Activated T-cell treated with anti-CD3 and anti-CD28 coated beads, Interleukin-2, amount 50 U/mL, for 4 hours (primary cell): ENCODE results near the gene NT5C2. TPM values are rescaled to one million over a fixed set of nuclear protein-coding genes. Genes with fewer than 3 reads are reported as not detected.

Source experiments
- ATAC-seq, 2 donors: fragments of 200-7000 bp; cut with Tn5 transposase; one replicate each; pipeline ENCODE4 v1.10.0; 2021
- DNase-seq: peaks from one replicate; pipeline ENCODE4 v3.0.0-alpha.2; 2020
- H3K27me3 Mint-ChIP-seq: one replicate; pipeline ENCODE4 v1.8.0; 2021; ENCODE audit warnings: low read depth, mixed read lengths
- H3K36me3 Mint-ChIP-seq: one replicate; pipeline ENCODE4 v1.8.0; 2022; ENCODE audit warnings: mixed read lengths; ENCODE audit not compliant: insufficient read depth
- H3K4me1 Mint-ChIP-seq: one replicate; pipeline ENCODE4 v1.8.0; 2021; ENCODE audit warnings: low read depth, mixed read lengths
- H3K4me3 Mint-ChIP-seq: one replicate; pipeline ENCODE4 v1.8.0; 2021; ENCODE audit warnings: mild to moderate bottlenecking, moderate library complexity, mixed read lengths
- H3K9me3 Mint-ChIP-seq: one replicate; pipeline ENCODE4 v1.8.0; 2021; ENCODE audit warnings: mixed read lengths
- total RNA-seq, 3 donors: library from RNA; stranded (reverse); gene quantifications; one replicate each; pipeline ENCODE4 v1.2.1, GENCODE V29; 2021

Gene NT5C2
- total RNA-seq, 3 donors from 2014 or later, result 34.7 to 45.9 (median 41.3) TPM

- H3K4me3 Mint-ChIP-seq, result no peak overlapping the region
- peaks cover 14% of the 10 kb centered on the region for H3K4me1 Mint-ChIP-seq
- peak; percentile 95 to 96 for ATAC-seq
- no peaks in the 10 kb centered on the region for H3K9me3 Mint-ChIP-seq
- H3K36me3 Mint-ChIP-seq, result peaks cover 13% of the 10 kb centered on the region
- no peak for DNase-seq
- H3K27me3 Mint-ChIP-seq, result no peaks in the 10 kb centered on the region
These were observed 80.9 kb downstream of the NT5C2 start for GRCh38 chr10:103111918-103112877.

- DNase-seq (no peak), ATAC-seq (no peak)
- no peaks in the 10 kb centered on the region for H3K27me3 Mint-ChIP-seq
- no peak overlapping the region for H3K4me3 Mint-ChIP-seq
- H3K36me3 Mint-ChIP-seq, result peaks cover 13% of the 10 kb centered on the region
- H3K9me3 Mint-ChIP-seq, result no peaks in the 10 kb centered on the region
- H3K4me1 Mint-ChIP-seq, result peaks cover 14% of the 10 kb centered on the region
These were observed 81.8 kb downstream of the NT5C2 start for GRCh38 chr10:103111031-103111917.

GRCh38 chr10:103110407-103110806 is 82.7 kb downstream of the NT5C2 start:
- no peaks in the 10 kb centered on the region for H3K27me3 Mint-ChIP-seq

GRCh38 chr10:103109821-103110220 is 83.3 kb downstream of the NT5C2 start:
- Mint-ChIP-seq H3K9me3 (no peaks in the 10 kb centered on the region), H3K4me3 (no peak overlapping the region), H3K36me3 (peaks cover 17% of the 10 kb centered on the region), H3K27me3 (no peaks in the 10 kb centered on the region), H3K4me1 (peaks cover 14% of the 10 kb centered on the region)
- no peak for ATAC-seq
- DNase-seq, result no peak

More at GRCh38 chr10:103110407-103110806, 82.7 kb downstream of the NT5C2 start:
- peaks cover 16% of the 10 kb centered on the region for H3K36me3 Mint-ChIP-seq
- peaks cover 14% of the 10 kb centered on the region for H3K4me1 Mint-ChIP-seq
- H3K4me3 Mint-ChIP-seq, result no peak overlapping the region
- no peaks in the 10 kb centered on the region for H3K9me3 Mint-ChIP-seq
- DNase-seq (no peak), ATAC-seq (no peak)

GRCh38 chr10:103106539-103106938 is 86.5 kb downstream of the NT5C2 start:
- no peaks in the 10 kb centered on the region for H3K27me3 Mint-ChIP-seq
- DNase-seq, result no peak
- ATAC-seq, result no peak
- no peaks in the 10 kb centered on the region for H3K9me3 Mint-ChIP-seq
- H3K36me3 Mint-ChIP-seq, result peaks cover 30% of the 10 kb centered on the region
- H3K4me1 Mint-ChIP-seq, result peaks cover 6% of the 10 kb centered on the region
- H3K4me3 Mint-ChIP-seq, result no peak overlapping the region

- peaks cover 25% of the 10 kb centered on the region for H3K36me3 Mint-ChIP-seq
- no peaks in the 10 kb centered on the region for H3K27me3 Mint-ChIP-seq
- no peaks in the 10 kb centered on the region for H3K9me3 Mint-ChIP-seq
- no peak overlapping the region for H3K4me3 Mint-ChIP-seq
- H3K4me1 Mint-ChIP-seq, result peaks cover 3% of the 10 kb centered on the region
- no peak for DNase-seq
- ATAC-seq, result no peak
These were observed 87.6 kb downstream of the NT5C2 start for GRCh38 chr10:103105462-103105861.

- H3K4me1 Mint-ChIP-seq, result peaks cover 3% of the 10 kb centered on the region
- no peaks in the 10 kb centered on the region for H3K9me3 Mint-ChIP-seq
- ATAC-seq, result no peak
These were observed 88.4 kb downstream of the NT5C2 start for GRCh38 chr10:103104721-103105120.

GRCh38 chr10:103103989-103104388 is 89.1 kb downstream of the NT5C2 start:
- ATAC-seq (no peak), DNase-seq (no peak)
- H3K27me3 Mint-ChIP-seq, result no peaks in the 10 kb centered on the region
- H3K4me3 Mint-ChIP-seq, result no peak overlapping the region
- peaks cover 3% of the 10 kb centered on the region for H3K4me1 Mint-ChIP-seq
- H3K36me3 Mint-ChIP-seq, result peaks cover 22% of the 10 kb centered on the region
- no peaks in the 10 kb centered on the region for H3K9me3 Mint-ChIP-seq

More at GRCh38 chr10:103104721-103105120, 88.4 kb downstream of the NT5C2 start:
- Mint-ChIP-seq H3K4me3 (no peak overlapping the region), H3K27me3 (no peaks in the 10 kb centered on the region), H3K36me3 (peaks cover 24% of the 10 kb centered on the region)
- no peak for DNase-seq

GRCh38 chr10:103102195-103102594 is 90.9 kb downstream of the NT5C2 start:
- peaks cover 25% of the 10 kb centered on the region for H3K36me3 Mint-ChIP-seq
- H3K27me3 Mint-ChIP-seq, result no peaks in the 10 kb centered on the region
- H3K4me1 Mint-ChIP-seq, result peaks cover 3% of the 10 kb centered on the region
- no peak overlapping the region for H3K4me3 Mint-ChIP-seq
- DNase-seq (no peak), ATAC-seq (no peak)
- H3K9me3 Mint-ChIP-seq, result no peaks in the 10 kb centered on the region

GRCh38 chr10:103100620-103101019 is 92.5 kb downstream of the NT5C2 start:
- peaks cover 27% of the 10 kb centered on the region for H3K36me3 Mint-ChIP-seq
- ATAC-seq (no peak), DNase-seq (no peak)
- H3K9me3 Mint-ChIP-seq, result no peaks in the 10 kb centered on the region
- peaks cover 3% of the 10 kb centered on the region for H3K4me1 Mint-ChIP-seq
- no peak overlapping the region for H3K4me3 Mint-ChIP-seq
- no peaks in the 10 kb centered on the region for H3K27me3 Mint-ChIP-seq

- DNase-seq (no peak), ATAC-seq (no peak)
- H3K4me3 Mint-ChIP-seq, result no peak overlapping the region
- peaks cover 34% of the 10 kb centered on the region for H3K36me3 Mint-ChIP-seq
- no peaks in the 10 kb centered on the region for H3K9me3 Mint-ChIP-seq
- no peaks in the 10 kb centered on the region for H3K27me3 Mint-ChIP-seq
- H3K4me1 Mint-ChIP-seq, result peaks cover 3% of the 10 kb centered on the region
These were observed 94.8 kb downstream of the NT5C2 start for GRCh38 chr10:103098240-103098639.

GRCh38 chr10:103096130-103096529 is 96.9 kb downstream of the NT5C2 start:
- ATAC-seq (no peak), DNase-seq (no peak)
- Mint-ChIP-seq H3K4me1 (no peaks in the 10 kb centered on the region), H3K4me3 (no peak overlapping the region), H3K9me3 (no peaks in the 10 kb centered on the region), H3K27me3 (no peaks in the 10 kb centered on the region), H3K36me3 (peaks cover 36% of the 10 kb centered on the region)

- Mint-ChIP-seq H3K27me3 (no peaks in the 10 kb centered on the region), H3K36me3 (peaks cover 45% of the 10 kb centered on the region), H3K9me3 (no peaks in the 10 kb centered on the region), H3K4me1 (no peaks in the 10 kb centered on the region), H3K4me3 (no peak overlapping the region)
- DNase-seq (no peak), ATAC-seq (no peak)
These were observed 98.1 kb downstream of the NT5C2 start for GRCh38 chr10:103095005-103095404.

GRCh38 chr10:103090911-103091310 is 102.2 kb downstream of the NT5C2 start:
- ATAC-seq, result no peak

More at GRCh38 chr10:103090911-103091310, 102.2 kb downstream of the NT5C2 start:
- no peaks in the 10 kb centered on the region for H3K27me3 Mint-ChIP-seq
- no peak for DNase-seq
- H3K4me3 Mint-ChIP-seq, result no peak overlapping the region
- peaks cover 57% of the 10 kb centered on the region for H3K36me3 Mint-ChIP-seq
- H3K9me3 Mint-ChIP-seq, result no peaks in the 10 kb centered on the region
- H3K4me1 Mint-ChIP-seq, result no peaks in the 10 kb centered on the region
